ENCODE data around the gene ZNF407. TPM values are rescaled to one million over a fixed set of nuclear protein-coding genes. Genes with fewer than 3 reads are reported as not detected.

The ZNF407 gene
- total RNA-seq, 1 experiment from 2014 or later, result 15.9 TPM

GRCh38 chr18:74699455-74699854 lies 101.8 kb downstream of the ZNF407 start:
- DNase-seq (ENCODE audit: low spot score), result no peak
- intact Hi-C loops (cut with micrococcal nuclease; ENCODE audit: unreplicated experiment), result no loop called here
- CTCF ChIA-PET, result no interaction called here
- Histone ChIP-seq H3K27ac (ENCODE audit: low read depth, low read length, poor library complexity, severe bottlenecking) (no peak overlapping the region), H3K36me3 (ENCODE audit: insufficient read depth, low read length, poor library complexity, severe bottlenecking) (no peaks in the 10 kb centered on the region), H3K9me3 (ENCODE audit: low read depth, low read length, poor library complexity, severe bottlenecking) (no peaks in the 10 kb centered on the region), H3K4me1 (ENCODE audit: insufficient read depth, low read length, poor library complexity, severe bottlenecking) (no peaks in the 10 kb centered on the region), H3K27me3 (replicated peaks; ENCODE audit: insufficient read depth, low read depth, low read length, poor library complexity) (no peaks in the 10 kb centered on the region), H3K4me3 (ENCODE audit: low read depth, low read length, poor library complexity, severe bottlenecking) (no peak overlapping the region)
- TF ChIP-seq CTCF (conservative IDR thresholded peaks at IDR 0.05; ENCODE audit: low read depth, low read length) (no peak), EZH2 (IDR thresholded peaks at IDR 0.05; ENCODE audit: borderline replicate concordance, low read depth, low read length, poor library complexity, severe bottlenecking) (no peak)
- POLR2A ChIA-PET (ENCODE audit: low non-redundant PET), result no interaction called here
- no TSS peak for BruUV-seq (replicated peaks)

- no peak for DNase-seq (ENCODE audit: low spot score)
- Histone ChIP-seq H3K36me3 (ENCODE audit: insufficient read depth, low read length, poor library complexity, severe bottlenecking) (no peaks in the 10 kb centered on the region), H3K4me3 (ENCODE audit: low read depth, low read length, poor library complexity, severe bottlenecking) (no peak overlapping the region), H3K4me1 (ENCODE audit: insufficient read depth, low read length, poor library complexity, severe bottlenecking) (no peaks in the 10 kb centered on the region), H3K27me3 (replicated peaks; ENCODE audit: insufficient read depth, low read depth, low read length, poor library complexity) (no peaks in the 10 kb centered on the region), H3K9me3 (ENCODE audit: low read depth, low read length, poor library complexity, severe bottlenecking) (no peaks in the 10 kb centered on the region), H3K27ac (ENCODE audit: low read depth, low read length, poor library complexity, severe bottlenecking) (no peak overlapping the region)
- BruUV-seq (replicated peaks), result no TSS peak
- TF ChIP-seq CTCF (conservative IDR thresholded peaks at IDR 0.05; ENCODE audit: low read depth, low read length) (no peak), EZH2 (IDR thresholded peaks at IDR 0.05; ENCODE audit: borderline replicate concordance, low read depth, low read length, poor library complexity, severe bottlenecking) (no peak)
- ChIA-PET CTCF (no interaction called here), POLR2A (ENCODE audit: low non-redundant PET) (no interaction called here)
- intact Hi-C loops (cut with micrococcal nuclease; ENCODE audit: unreplicated experiment), result no loop called here
Observed at GRCh38 chr18:74702950-74703349, 105.3 kb downstream of the ZNF407 start.

GRCh38 chr18:74708169-74708568 lies 110.5 kb downstream of the ZNF407 start:
- ChIA-PET CTCF (no interaction called here), POLR2A (ENCODE audit: low non-redundant PET) (no interaction called here)
- DNase-seq (ENCODE audit: low spot score), result no peak
- intact Hi-C loops (cut with micrococcal nuclease; ENCODE audit: unreplicated experiment), result no loop called here
- no peak for TF ChIP-seq EZH2 (IDR thresholded peaks at IDR 0.05; ENCODE audit: borderline replicate concordance, low read depth, low read length, poor library complexity, severe bottlenecking)
- TF ChIP-seq CTCF (conservative IDR thresholded peaks at IDR 0.05; ENCODE audit: low read depth, low read length), result no peak
- Histone ChIP-seq H3K27ac (ENCODE audit: low read depth, low read length, poor library complexity, severe bottlenecking) (no peak overlapping the region), H3K27me3 (replicated peaks; ENCODE audit: insufficient read depth, low read depth, low read length, poor library complexity) (no peaks in the 10 kb centered on the region), H3K4me3 (ENCODE audit: low read depth, low read length, poor library complexity, severe bottlenecking) (no peak overlapping the region), H3K9me3 (ENCODE audit: low read depth, low read length, poor library complexity, severe bottlenecking) (no peaks in the 10 kb centered on the region), H3K36me3 (ENCODE audit: insufficient read depth, low read length, poor library complexity, severe bottlenecking) (no peaks in the 10 kb centered on the region), H3K4me1 (ENCODE audit: insufficient read depth, low read length, poor library complexity, severe bottlenecking) (no peaks in the 10 kb centered on the region)
- BruUV-seq (replicated peaks), result no TSS peak

All from A673 (cell line).